Inflammatory macrophage treated with lipopolysaccharide for 4 hours (primary cell): ENCODE data around the gene SLC35A4.
A peak's percentile ranks its signal among the peaks of the same experiment; 100 is the strongest.

Experiments used
- DNase-seq: peaks from one replicate; pipeline ENCODE4 v3.0.0-alpha.2; 2020

SLC35A4 gene, protein sequence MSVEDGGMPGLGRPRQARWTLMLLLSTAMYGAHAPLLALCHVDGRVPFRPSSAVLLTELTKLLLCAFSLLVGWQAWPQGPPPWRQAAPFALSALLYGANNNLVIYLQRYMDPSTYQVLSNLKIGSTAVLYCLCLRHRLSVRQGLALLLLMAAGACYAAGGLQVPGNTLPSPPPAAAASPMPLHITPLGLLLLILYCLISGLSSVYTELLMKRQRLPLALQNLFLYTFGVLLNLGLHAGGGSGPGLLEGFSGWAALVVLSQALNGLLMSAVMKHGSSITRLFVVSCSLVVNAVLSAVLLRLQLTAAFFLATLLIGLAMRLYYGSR

GRCh38 chr5:140564196-140565023 lies at the start of gene SLC35A4, which contains the start of gene APBB3:
SLC35A4 (plus strand) TSS chr5:140564828; CDS start chr5:140567170, 2,342 bp downstream.
APBB3 (minus strand) TSS chr5:140564598; CDS start chr5:140564245, 353 bp downstream.
- peak; percentile 100 for DNase-seq

GRCh38 chr5:140524003-140524402 lies 40.6 kb upstream of the SLC35A4 start:
- DNase-seq, result no peak

DNA sequence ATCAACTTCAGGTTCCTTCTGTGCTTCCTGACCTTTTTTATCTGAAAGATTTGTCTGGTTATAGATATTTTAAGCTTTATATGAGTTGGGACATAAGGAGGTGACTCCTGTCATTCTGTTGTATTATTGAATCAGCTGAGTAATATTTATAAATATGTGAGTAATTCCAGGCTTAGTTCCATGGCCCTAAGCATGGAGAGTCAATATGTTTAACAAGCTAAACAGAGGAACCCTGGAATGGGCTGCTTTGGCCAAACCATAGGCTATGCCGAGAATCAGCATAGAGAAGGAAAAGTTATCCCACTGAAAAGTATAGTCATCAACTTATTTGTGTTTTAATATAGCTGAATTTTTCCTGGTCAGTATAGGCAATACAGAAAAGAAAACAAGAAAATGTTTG lies 24.4 kb upstream of the SLC35A4 start:
- DNase-seq, result no peak

DNA sequence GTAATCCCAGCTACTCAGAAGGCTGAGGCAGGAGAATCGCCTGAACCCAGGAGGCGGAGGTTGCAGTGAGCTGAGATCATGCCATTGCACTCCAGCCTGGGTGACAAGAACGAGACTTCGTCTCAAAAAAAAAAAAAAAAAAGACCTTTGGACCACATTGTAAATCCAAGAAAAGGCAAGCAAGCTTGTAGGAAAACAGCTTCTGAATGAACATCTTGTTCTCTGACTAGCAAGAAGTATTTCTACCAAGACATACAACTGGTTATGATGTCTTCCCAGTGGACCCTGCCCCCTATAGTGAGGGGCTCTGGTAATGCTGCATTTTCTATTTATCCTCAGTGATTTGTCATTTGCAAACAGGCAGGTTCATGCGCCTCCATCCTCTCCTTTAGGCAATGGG lies 21.7 kb upstream of the SLC35A4 start:
- no peak for DNase-seq

DNA sequence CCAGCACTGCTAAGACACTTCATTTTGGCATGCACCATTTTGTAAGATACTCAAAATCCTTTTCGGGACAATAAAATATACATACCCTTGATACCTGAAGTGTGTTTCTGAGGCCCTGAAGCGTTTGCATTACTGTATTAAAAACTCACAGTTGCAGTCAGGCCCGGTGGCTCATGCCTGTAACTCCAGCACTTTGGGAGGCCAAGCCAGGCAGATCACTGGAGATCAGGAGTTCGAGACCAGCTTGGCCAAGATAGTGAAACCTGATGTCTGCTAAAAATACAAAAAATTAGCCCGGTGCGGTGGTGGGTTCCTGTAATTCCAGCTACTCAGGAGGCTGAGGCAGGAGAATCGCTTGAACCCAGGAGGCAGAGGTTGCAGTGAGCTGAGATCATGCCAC lies 19.6 kb upstream of the SLC35A4 start:
- DNase-seq, result no peak

DNA sequence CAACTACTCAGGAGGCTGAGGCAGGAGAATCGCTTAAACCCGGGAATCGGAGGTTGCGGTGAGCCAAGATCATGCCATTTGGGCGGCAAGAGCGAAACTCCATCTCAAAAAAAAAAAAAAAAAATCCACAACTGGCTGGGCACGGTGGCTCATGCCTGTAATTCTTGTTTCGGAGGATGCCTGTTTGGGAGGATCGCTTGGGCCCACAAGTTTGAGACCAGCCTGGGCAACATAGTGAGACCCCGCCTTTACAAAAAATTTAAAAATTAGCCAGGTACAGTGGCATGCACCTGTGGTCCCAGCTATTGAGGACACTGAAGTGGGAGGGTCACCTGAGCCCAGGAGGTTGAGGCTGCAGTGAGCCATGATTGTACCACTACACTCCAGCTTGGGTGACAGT lies 19.0 kb upstream of the SLC35A4 start:
- no peak for DNase-seq

GRCh38 chr5:140546851-140547507 lies 17.6 kb upstream of the SLC35A4 start:
- DNase-seq, result peak; percentile 34

- peak; percentile 94 for DNase-seq
These were observed 16.9 kb upstream of the SLC35A4 start, which contains the start of gene EIF4EBP3 for GRCh38 chr5:140547508-140548299. EIF4EBP3 (plus strand) TSS chr5:140547662; CDS start chr5:140547738, 76 bp downstream.

GRCh38 chr5:140548300-140548688 lies 16.3 kb upstream of the SLC35A4 start:
- DNase-seq, result no peak

DNA sequence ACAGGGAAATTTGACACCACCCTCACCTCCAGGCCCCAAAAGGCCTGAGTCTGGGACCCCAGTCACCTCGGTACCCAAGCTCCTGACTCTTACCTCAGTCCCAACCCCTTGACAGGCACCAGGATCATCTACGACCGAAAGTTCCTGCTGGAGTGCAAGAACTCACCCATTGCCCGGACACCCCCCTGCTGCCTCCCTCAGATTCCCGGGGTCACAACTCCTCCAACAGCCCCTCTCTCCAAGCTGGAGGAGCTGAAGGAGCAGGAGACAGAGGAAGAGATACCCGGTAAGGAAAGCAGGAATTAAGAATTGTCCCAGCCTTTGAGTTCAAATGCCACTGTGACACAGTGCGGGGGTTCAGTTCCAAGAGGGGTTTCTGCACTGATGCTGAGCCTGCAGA lies 15.8 kb upstream of the SLC35A4 start:
- no peak for DNase-seq

DNA sequence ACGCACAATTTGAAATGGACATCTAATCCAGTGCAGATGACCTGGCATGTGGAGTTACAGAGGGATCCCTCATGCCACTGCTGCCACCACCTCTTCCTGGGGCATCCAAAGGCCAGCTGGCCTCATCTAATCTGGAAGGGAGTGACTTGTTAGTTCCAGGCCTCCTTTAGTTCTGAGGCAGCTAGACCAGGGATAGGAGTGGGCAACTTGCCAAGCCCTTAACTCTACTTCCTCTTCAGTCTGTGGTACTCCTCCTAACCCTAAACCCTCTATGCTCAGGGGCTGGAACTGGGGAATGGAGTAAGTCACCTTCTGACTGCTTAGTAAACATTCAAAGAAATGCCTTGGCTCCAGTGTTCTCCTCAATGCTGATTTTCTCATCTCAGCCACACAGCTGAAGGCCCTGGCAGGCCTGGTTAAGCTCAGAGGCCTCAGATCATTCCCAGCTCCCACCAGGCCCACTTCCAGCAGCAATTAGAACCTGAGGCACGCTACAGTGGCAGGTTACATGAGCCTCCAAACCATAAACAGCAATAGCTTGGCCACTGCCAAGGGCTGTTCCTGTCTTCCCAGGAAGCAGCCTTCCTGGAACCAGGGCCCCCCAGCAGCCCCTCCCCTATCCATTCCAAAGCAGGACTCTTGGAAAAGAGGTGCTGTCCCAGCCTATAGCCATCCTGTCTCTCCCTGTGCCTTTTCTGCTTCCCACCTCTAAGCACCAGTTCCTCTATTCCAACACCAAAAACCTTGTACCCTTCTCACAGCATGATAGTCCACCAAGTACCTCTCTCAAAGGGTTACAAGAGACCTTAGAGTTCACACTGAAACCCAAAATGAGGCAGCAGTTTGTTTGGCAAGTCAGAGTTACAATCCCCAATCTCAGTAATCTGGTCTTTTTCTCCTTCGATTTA lies 15.1 kb upstream of the SLC35A4 start:
- peak; percentile 69 for DNase-seq

- no peak for DNase-seq
These were observed 14.2 kb upstream of the SLC35A4 start for GRCh38 chr5:140550147-140551079.

DNA sequence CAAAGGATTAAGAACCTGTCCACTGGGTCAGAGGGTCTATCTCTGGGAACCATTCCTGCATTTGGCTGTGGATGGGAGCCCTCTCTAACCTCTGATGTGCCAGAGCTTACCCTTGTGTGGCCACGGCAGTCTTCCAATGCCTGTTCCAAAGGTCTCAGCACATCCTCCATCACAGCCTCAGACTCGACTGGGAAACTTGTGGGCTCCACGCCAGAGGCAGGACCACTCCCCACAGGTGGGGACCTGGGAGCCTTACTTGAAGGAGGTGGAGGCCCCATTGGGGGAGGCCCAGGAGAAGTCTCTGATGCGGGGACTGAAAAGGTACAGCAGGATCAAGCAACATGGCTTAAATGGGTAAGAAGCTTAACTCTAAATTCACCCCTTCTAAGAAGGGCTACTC lies 12.8 kb upstream of the SLC35A4 start:
- DNase-seq, result no peak

GRCh38 chr5:140553657-140554056 lies 11.0 kb upstream of the SLC35A4 start:
- DNase-seq, result peak; percentile 58

DNA sequence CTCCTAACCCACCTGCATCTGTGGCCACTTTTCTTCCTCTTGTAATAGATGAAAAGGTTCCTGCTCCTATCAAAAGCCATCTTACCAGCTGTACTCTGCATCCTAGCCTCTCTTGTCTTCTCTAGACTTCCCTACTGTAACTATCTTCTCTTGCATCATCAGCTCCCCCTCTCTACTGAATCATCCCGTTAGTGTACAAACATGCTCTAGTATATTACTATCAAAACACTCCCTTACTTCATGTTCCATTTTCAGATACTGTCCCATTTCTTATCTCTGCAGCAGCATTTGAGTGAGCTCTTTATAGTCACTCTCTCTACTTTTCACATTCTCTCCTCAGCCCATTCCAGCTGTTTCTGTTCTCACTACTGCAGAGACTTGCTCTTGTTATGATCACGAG lies 10.2 kb upstream of the SLC35A4 start:
- peak; percentile 66 for DNase-seq

DNA sequence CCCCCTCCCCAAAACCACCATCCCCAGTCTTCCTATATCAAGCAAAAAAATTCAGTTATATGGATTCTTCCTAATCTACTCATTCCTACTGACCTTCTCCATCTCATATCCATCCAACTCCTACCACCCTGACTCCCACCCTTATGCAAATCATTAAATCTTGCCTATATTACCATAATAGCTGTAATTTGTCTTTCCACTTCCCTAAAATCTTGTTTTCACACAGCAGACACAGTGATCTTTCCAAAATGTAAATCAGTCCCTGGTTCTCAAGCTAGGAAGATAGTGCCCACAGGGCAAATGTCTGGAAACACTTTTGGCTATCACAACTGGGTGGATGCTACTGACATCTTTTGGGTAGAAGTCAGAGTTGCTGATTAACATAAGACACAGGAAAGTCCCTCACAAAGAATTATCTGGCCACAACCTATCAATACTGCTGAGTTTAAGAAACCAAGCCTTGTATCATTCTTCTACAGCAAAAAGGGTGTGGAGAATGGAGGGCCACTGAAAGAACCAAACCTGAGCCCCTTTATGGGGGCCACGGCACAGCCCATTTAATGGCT lies 8.8 kb upstream of the SLC35A4 start:
- DNase-seq, result peak; percentile 48

- peak; percentile 66 for DNase-seq
These were observed 8.2 kb upstream of the SLC35A4 start for GRCh38 chr5:140556438-140556837.

DNA sequence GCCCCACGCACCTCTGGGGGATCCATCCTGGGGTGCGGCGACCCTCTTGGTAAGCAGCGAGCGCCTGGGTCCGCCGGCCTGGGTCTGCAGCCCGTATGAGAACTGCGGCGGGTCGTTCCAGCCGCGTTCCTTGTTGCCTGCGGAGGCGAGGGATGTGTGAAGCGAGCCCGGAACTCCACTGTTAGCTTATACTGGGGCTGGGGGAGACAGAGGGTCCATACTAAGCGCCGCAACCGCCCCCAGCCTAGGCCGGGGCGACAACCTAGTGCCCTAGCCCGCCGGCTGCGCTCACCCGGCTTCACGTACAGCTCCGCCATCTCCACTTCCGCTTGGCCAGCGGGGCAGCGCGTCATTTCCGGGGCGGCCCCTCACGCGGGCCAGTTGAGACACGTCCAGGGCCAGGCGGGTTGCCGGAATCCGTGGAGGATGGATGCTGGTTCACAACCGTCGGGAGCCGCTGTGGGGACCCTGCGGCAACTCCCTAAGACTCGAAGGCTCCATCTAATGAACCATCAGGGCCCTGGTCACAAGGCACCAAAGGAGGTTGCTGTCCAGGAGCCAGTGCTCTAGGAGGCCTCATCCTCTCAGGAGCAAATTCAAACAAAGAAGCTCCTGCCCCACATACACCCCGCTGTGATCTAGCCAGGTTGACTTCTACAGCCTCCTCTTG lies 7.4 kb upstream of the SLC35A4 start, which contains the start of gene SRA1:
SRA1 (minus strand) TSS at position 338 of the 670 bp plus-strand sequence; CDS start at position 317, 21 bp downstream.
- DNase-seq, result peak; percentile 95

GRCh38 chr5:140557965-140558364 lies 6.7 kb upstream of the SLC35A4 start:
- DNase-seq, result no peak
